HEK293 (cell line): ENCODE results near the gene TLR10.

Source experiments
- CTCF ChIA-PET: fragments of 350-600 bp; formaldehyde crosslinking; extraction: SDS; loops from one replicate; lab custom pipeline; 2021; ENCODE audit warnings: antibody characterized with exemption; lab: Yijun Ruan, JAX
- POLR2A ChIA-PET: fragments of 300-600 bp; formaldehyde crosslinking; extraction: SDS; loops from one replicate; lab custom pipeline; 2020; ENCODE audit warnings: antibody characterized with exemption, inconsistent platforms; lab: Yijun Ruan, JAX
- H3K27ac ChIP-seq: fragments of 200-500 bp; sonication (Bioruptor generic); 2 replicates; pipeline ENCODE4 v1.5.1; 2014; ENCODE audit warnings: low read depth, low read length, control low read depth, inconsistent platforms; ENCODE audit errors: extremely low read depth
- H3K36me3 ChIP-seq, 2 experiments: fragments of 200-500 bp in 1 of 2; sonication (Bioruptor generic) in 1 of 2; 1 replicate in 1 of 2; 2 replicates in 1 of 2; pipeline ENCODE4 v1.5.1; 2014 to 2017; ENCODE audit warnings: inconsistent platforms in 2 of 2, low read length in 2 of 2; ENCODE audit not compliant: control insufficient read depth in 2 of 2, insufficient read depth in 1 of 2
- H3K4me1 ChIP-seq: fragments of 200-500 bp; sonication (Bioruptor generic); 2 replicates; pipeline ENCODE4 v1.5.1; 2014; ENCODE audit warnings: mild to moderate bottlenecking, low read length, inconsistent platforms; ENCODE audit not compliant: control insufficient read depth, insufficient read depth
- H3K4me3 ChIP-seq: 2 replicates; pipeline ENCODE4 v1.5.1; 2011; ENCODE audit warnings: low read depth, mild to moderate bottlenecking, control low read depth, low read length, moderate library complexity
- H3K9me3 ChIP-seq: fragments of 200-500 bp; sonication (Bioruptor generic); 2 replicates; pipeline ENCODE4 v1.5.1; 2014; ENCODE audit warnings: low read depth, low read length, inconsistent platforms; ENCODE audit not compliant: control insufficient read depth, insufficient read depth
- GLI4 ChIP-seq: fragments of 450-650 bp; formaldehyde crosslinking; IDR thresholded peaks from 2 replicates; pipeline ENCODE4 v1.5.1; 2016; ENCODE audit warnings: missing biosample characterization, missing genetic modification characterization
- KLF8 ChIP-seq: fragments of 450-650 bp; formaldehyde crosslinking; IDR thresholded peaks from 2 replicates; pipeline ENCODE4 v1.5.1; 2016; ENCODE audit warnings: missing biosample characterization, missing genetic modification characterization
- MZF1 ChIP-seq: fragments of 450-650 bp; formaldehyde crosslinking; IDR thresholded peaks from 2 replicates; pipeline ENCODE4 v1.5.1; 2017; ENCODE audit warnings: missing biosample characterization, missing genetic modification characterization, borderline replicate concordance
- OVOL3 ChIP-seq: fragments of 450-650 bp; formaldehyde crosslinking; IDR thresholded peaks from 2 replicates; pipeline ENCODE4 v1.5.1; 2016; ENCODE audit warnings: missing biosample characterization, missing genetic modification characterization
- PBX3 ChIP-seq: sonication (generic); formaldehyde crosslinking; IDR thresholded peaks from 2 replicates; pipeline ENCODE4 v1.8.1; 2022; ENCODE audit warnings: mild to moderate bottlenecking, moderate library complexity, missing genetic modification reagents
- SALL2 ChIP-seq: fragments of 450-650 bp; formaldehyde crosslinking; IDR thresholded peaks from 2 replicates; pipeline ENCODE4 v1.5.0; 2017; ENCODE audit warnings: missing biosample characterization, mild to moderate bottlenecking, missing genetic modification characterization, borderline replicate concordance
- TRIM28 ChIP-seq: IDR thresholded peaks from 2 replicates; pipeline ENCODE4 v1.6.1; 2011; ENCODE audit warnings: low read length, control low read depth, borderline replicate concordance
- ZBTB17 ChIP-seq: fragments of 450-650 bp; formaldehyde crosslinking; IDR thresholded peaks from 2 replicates; pipeline ENCODE4 v1.5.1; 2016; ENCODE audit warnings: missing biosample characterization, missing genetic modification characterization
- ZFP3 ChIP-seq: fragments of 450-650 bp; formaldehyde crosslinking; IDR thresholded peaks from 2 replicates; pipeline ENCODE4 v1.5.1; 2016; ENCODE audit warnings: low read depth, missing biosample characterization, missing genetic modification characterization
- ZNF138 ChIP-seq: fragments of 450-650 bp; formaldehyde crosslinking; IDR thresholded peaks from 2 replicates; pipeline ENCODE4 v1.5.1; 2016; ENCODE audit warnings: missing biosample characterization, missing genetic modification characterization, borderline replicate concordance
- ZNF140 ChIP-seq: fragments of 450-650 bp; formaldehyde crosslinking; IDR thresholded peaks from 2 replicates; pipeline ENCODE4 v1.5.1; 2016; ENCODE audit warnings: missing biosample characterization, missing genetic modification characterization
- ZNF202 ChIP-seq: fragments of 450-650 bp; formaldehyde crosslinking; IDR thresholded peaks from 2 replicates; pipeline ENCODE4 v1.5.1; 2016; ENCODE audit warnings: missing biosample characterization, missing genetic modification characterization, borderline replicate concordance
- ZNF23 ChIP-seq: fragments of 450-650 bp; formaldehyde crosslinking; IDR thresholded peaks from 2 replicates; pipeline ENCODE4 v1.5.1; 2016; ENCODE audit warnings: missing biosample characterization, missing genetic modification characterization, borderline replicate concordance
- ZNF24 ChIP-seq: fragments of 450-650 bp; formaldehyde crosslinking; IDR thresholded peaks from 2 replicates; pipeline ENCODE4 v1.5.1; 2016; ENCODE audit warnings: missing biosample characterization, missing genetic modification characterization
- ZNF311 ChIP-seq: fragments of 450-650 bp; formaldehyde crosslinking; IDR thresholded peaks from 2 replicates; pipeline ENCODE4 v1.5.1; 2017; ENCODE audit warnings: missing biosample characterization, missing genetic modification characterization, borderline replicate concordance
- ZNF341 ChIP-seq: fragments of 450-650 bp; formaldehyde crosslinking; IDR thresholded peaks from 2 replicates; pipeline ENCODE4; 2016; ENCODE audit warnings: low read depth, missing biosample characterization, missing genetic modification characterization
- ZNF350 ChIP-seq: fragments of 450-650 bp; formaldehyde crosslinking; IDR thresholded peaks from 2 replicates; pipeline ENCODE4 v1.5.0; 2017; ENCODE audit warnings: missing biosample characterization, mild to moderate bottlenecking, missing genetic modification characterization
- ZNF416 ChIP-seq: fragments of 450-650 bp; formaldehyde crosslinking; IDR thresholded peaks from 2 replicates; pipeline ENCODE4 v1.5.1; 2016; ENCODE audit warnings: missing biosample characterization, missing genetic modification characterization
- ZNF433 ChIP-seq: fragments of 450-650 bp; formaldehyde crosslinking; IDR thresholded peaks from 2 replicates; pipeline ENCODE4 v1.5.1; 2016; ENCODE audit warnings: missing biosample characterization, missing genetic modification characterization, low read depth
- ZNF513 ChIP-seq: fragments of 450-650 bp; IDR thresholded peaks from 2 replicates; pipeline ENCODE4 v1.5.1; 2018; ENCODE audit warnings: missing biosample characterization, missing genetic modification characterization
- ZNF544 ChIP-seq: fragments of 450-650 bp; formaldehyde crosslinking; IDR thresholded peaks from 2 replicates; pipeline ENCODE4 v1.5.0; 2017; ENCODE audit warnings: missing biosample characterization, missing genetic modification characterization
- ZNF558 ChIP-seq: fragments of 450-650 bp; formaldehyde crosslinking; IDR thresholded peaks from 2 replicates; pipeline ENCODE4 v1.5.1; 2016; ENCODE audit warnings: missing biosample characterization, missing genetic modification characterization
- ZNF621 ChIP-seq: fragments of 450-650 bp; formaldehyde crosslinking; IDR thresholded peaks from 2 replicates; pipeline ENCODE4 v1.5.1; 2017; ENCODE audit warnings: missing biosample characterization, missing genetic modification characterization
- ZNF645 ChIP-seq: fragments of 450-650 bp; formaldehyde crosslinking; IDR thresholded peaks from 2 replicates; pipeline ENCODE4; 2016; ENCODE audit warnings: missing biosample characterization, missing genetic modification characterization
- ZNF664 ChIP-seq: fragments of 450-650 bp; formaldehyde crosslinking; IDR thresholded peaks from 2 replicates; pipeline ENCODE4 v1.5.1; 2016; ENCODE audit warnings: missing biosample characterization, missing genetic modification characterization
- ZNF670 ChIP-seq: fragments of 450-650 bp; formaldehyde crosslinking; IDR thresholded peaks from 2 replicates; pipeline ENCODE4 v1.5.1; 2016; ENCODE audit warnings: missing biosample characterization, missing genetic modification characterization, low read depth
- ZNF701 ChIP-seq: fragments of 450-650 bp; formaldehyde crosslinking; IDR thresholded peaks from 2 replicates; pipeline ENCODE4 v1.5.1; 2016; ENCODE audit warnings: missing biosample characterization, missing genetic modification characterization
- ZSCAN4 ChIP-seq: fragments of 450-650 bp; formaldehyde crosslinking; IDR thresholded peaks from 2 replicates; pipeline ENCODE4 v1.5.1; 2017; ENCODE audit warnings: missing biosample characterization, missing genetic modification characterization

TLR10 gene

GRCh38 chr4:38734911-38735310 lies 47.9 kb downstream of the TLR10 start:
- ChIA-PET CTCF (no interaction called here), POLR2A (no interaction called here)
- Histone ChIP-seq H3K4me3 (no peak overlapping the region), H3K4me1 (no peaks in the 10 kb centered on the region), H3K27ac (no peak overlapping the region), H3K36me3 (no peaks in the 10 kb centered on the region), H3K9me3 (no peaks in the 10 kb centered on the region)
- TF ChIP-seq ZNF664 (tag by site-specific recombination) (no peak), ZSCAN4 (tag by site-specific recombination) (no peak), GLI4 (no peak), TRIM28 (no peak), OVOL3 (tag by site-specific recombination) (no peak), SALL2 (tag by site-specific recombination) (no peak), ZNF544 (tag by site-specific recombination) (no peak), ZNF621 (no peak), ZNF138 (tag by site-specific recombination) (no peak), ZNF140 (tag by site-specific recombination) (no peak), ZNF416 (tag by site-specific recombination) (no peak), PBX3 (CRISPR knock-in tag) (no peak)

GRCh38 chr4:38734446-38734845 lies 48.3 kb downstream of the TLR10 start:
- Histone ChIP-seq H3K4me3 (no peak overlapping the region), H3K36me3 (no peaks in the 10 kb centered on the region), H3K9me3 (no peaks in the 10 kb centered on the region), H3K27ac (no peak overlapping the region), H3K4me1 (no peaks in the 10 kb centered on the region)
- POLR2A ChIA-PET: no interaction called here
- TF ChIP-seq ZNF433 (no peak), ZNF350 (tag by site-specific recombination) (no peak), ZNF311 (tag by site-specific recombination) (no peak), ZNF23 (tag by site-specific recombination) (no peak), ZNF513 (no peak), ZNF670 (tag by site-specific recombination) (no peak), ZFP3 (tag by site-specific recombination) (no peak), ZNF645 (tag by site-specific recombination) (no peak), ZNF24 (tag by site-specific recombination) (no peak), ZNF341 (no peak), ZNF558 (no peak), ZBTB17 (tag by site-specific recombination) (no peak), KLF8 (no peak), MZF1 (no peak), ZNF202 (no peak), ZNF701 (tag by site-specific recombination) (no peak)
- CTCF ChIA-PET: interaction anchor here (0.6 kb wide), 1 partner anchor 1702 kb away, joined by 4 read pairs; no protein-coding TSS in a partner anchor
